Activated B cell treated with CpG ODN at 0.5 μM for 24 hours (primary cell): Measurements from ENCODE around the gene GRIA4. TPM values are rescaled to one million over a fixed set of nuclear protein-coding genes. Genes with fewer than 3 reads are reported as not detected.

Experiments
- ATAC-seq: fragments of 200-7000 bp; cut with Tn5 transposase; one replicate; pipeline ENCODE4 v1.10.0; 2021; ENCODE audit warnings: low read depth, mild to moderate bottlenecking, moderate library complexity
- CTCF ChIA-PET: fragments of 350-600 bp; sonication (Branson Sonifier 250); formaldehyde crosslinking; loops from one replicate; lab custom pipeline; 2021; ENCODE audit warnings: antibody characterized with exemption; lab: Charles Lee
- POLR2A ChIA-PET: fragments of 350-600 bp; sonication (Branson Sonifier 250); formaldehyde crosslinking; loops from one replicate; lab custom pipeline; 2021; ENCODE audit warnings: antibody characterized with exemption; lab: Charles Lee
- DNase-seq: peaks from one replicate; pipeline ENCODE4 v3.0.0; 2022
- H3K27ac Mint-ChIP-seq: one replicate; pipeline ENCODE4 v1.8.0; 2020; ENCODE audit warnings: mixed read lengths
- H3K27me3 Mint-ChIP-seq: one replicate; pipeline ENCODE4 v1.8.0; 2021; ENCODE audit warnings: mixed read lengths
- H3K36me3 Mint-ChIP-seq: one replicate; pipeline ENCODE4 v1.8.0; 2021; ENCODE audit warnings: low read depth, mixed read lengths
- H3K4me1 Mint-ChIP-seq: one replicate; pipeline ENCODE4 v1.8.0; 2021; ENCODE audit warnings: mixed read lengths
- H3K4me3 Mint-ChIP-seq: one replicate; pipeline ENCODE4 v1.8.0; 2020; ENCODE audit warnings: mild to moderate bottlenecking, mixed read lengths
- H3K9me3 Mint-ChIP-seq: one replicate; pipeline ENCODE4 v1.8.0; 2020; ENCODE audit warnings: mixed read lengths
- intact Hi-C: fragments of 100-400 bp; cut with micrococcal nuclease; formaldehyde crosslinking; loops from one replicate; pipeline ENCODE4 v1.15.1; 2024
- total RNA-seq: library from RNA; stranded (reverse); gene quantifications from 2 replicates; pipeline ENCODE4 v1.2.3, GENCODE V29; 2022
- TF ChIP-seq, protein P1 (sequence below): fragments of 200-600 bp; IDR thresholded peaks from one replicate; pipeline ENCODE4 v1.8.0; 2022; ENCODE audit warnings: antibody characterized with exemption, mild to moderate bottlenecking

Gene GRIA4
- total RNA-seq, 1 donor from 2014 or later, result not detected

- Mint-ChIP-seq H3K4me3 (no peak overlapping the region), H3K4me1 (no peaks in the 10 kb centered on the region), H3K27ac (no peak overlapping the region), H3K27me3 (peaks cover 4% of the 10 kb centered on the region), H3K36me3 (no peaks in the 10 kb centered on the region), H3K9me3 (peaks cover 1% of the 10 kb centered on the region)
- POLR2A ChIA-PET, result no interaction called here
- TF ChIP-seq, protein P1, sequence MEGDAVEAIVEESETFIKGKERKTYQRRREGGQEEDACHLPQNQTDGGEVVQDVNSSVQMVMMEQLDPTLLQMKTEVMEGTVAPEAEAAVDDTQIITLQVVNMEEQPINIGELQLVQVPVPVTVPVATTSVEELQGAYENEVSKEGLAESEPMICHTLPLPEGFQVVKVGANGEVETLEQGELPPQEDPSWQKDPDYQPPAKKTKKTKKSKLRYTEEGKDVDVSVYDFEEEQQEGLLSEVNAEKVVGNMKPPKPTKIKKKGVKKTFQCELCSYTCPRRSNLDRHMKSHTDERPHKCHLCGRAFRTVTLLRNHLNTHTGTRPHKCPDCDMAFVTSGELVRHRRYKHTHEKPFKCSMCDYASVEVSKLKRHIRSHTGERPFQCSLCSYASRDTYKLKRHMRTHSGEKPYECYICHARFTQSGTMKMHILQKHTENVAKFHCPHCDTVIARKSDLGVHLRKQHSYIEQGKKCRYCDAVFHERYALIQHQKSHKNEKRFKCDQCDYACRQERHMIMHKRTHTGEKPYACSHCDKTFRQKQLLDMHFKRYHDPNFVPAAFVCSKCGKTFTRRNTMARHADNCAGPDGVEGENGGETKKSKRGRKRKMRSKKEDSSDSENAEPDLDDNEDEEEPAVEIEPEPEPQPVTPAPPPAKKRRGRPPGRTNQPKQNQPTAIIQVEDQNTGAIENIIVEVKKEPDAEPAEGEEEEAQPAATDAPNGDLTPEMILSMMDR, result no peak
- ATAC-seq (no peak), DNase-seq (no peak)
- intact Hi-C loops, result no loop called here
- CTCF ChIA-PET, result no interaction called here
Measured at GRCh38 chr11:105900515-105901035, 290.7 kb downstream of the GRIA4 start.

DNA sequence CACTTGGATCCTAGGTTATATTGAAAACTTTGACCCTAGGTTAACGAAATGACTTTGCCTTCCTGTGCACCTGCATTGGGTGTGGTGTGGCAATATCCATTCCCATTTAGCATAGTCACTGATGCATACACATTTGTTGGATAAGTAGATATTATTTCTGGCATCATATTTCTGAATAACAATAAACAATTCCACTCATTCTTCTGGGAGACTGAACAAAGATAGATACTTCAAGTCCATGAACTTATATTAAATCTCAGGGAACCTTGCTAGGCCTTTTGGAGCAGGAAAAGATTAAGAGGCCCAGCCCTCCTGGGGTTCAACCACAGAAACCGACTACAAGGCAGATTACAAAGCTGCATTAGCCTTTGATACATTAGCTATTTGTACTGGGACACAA, 293.2 kb downstream of the GRIA4 start:
- no peaks in the 10 kb centered on the region for H3K9me3 Mint-ChIP-seq
- intact Hi-C loops, result no loop called here
- H3K4me1 Mint-ChIP-seq, result no peaks in the 10 kb centered on the region
- POLR2A ChIA-PET, result no interaction called here
- H3K27me3 Mint-ChIP-seq, result peaks cover 4% of the 10 kb centered on the region
- ATAC-seq (no peak), DNase-seq (no peak)
- no peak overlapping the region for H3K4me3 Mint-ChIP-seq
- TF ChIP-seq, protein P1, result no peak
- CTCF ChIA-PET, result no interaction called here
- no peak overlapping the region for H3K27ac Mint-ChIP-seq
- H3K36me3 Mint-ChIP-seq, result no peaks in the 10 kb centered on the region

DNA sequence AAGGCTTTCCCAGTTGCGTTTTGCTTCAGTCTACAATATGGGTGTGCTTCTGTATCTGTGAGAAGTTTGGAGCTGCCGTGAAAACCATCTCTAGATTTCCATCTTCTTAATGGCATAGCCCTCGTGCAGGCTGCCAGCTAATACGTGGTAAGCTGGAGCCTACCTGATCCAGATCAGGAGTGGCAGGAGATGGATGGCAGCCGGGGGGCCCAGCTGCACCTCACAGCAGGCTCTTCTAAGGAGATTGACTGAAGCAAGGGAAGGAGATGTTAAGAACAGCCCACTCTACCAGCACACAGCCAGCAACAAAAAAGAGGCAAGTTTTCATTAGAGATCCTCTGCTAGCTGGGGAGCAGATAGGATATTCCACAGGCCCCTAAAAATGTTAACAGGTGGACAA, 296.6 kb downstream of the GRIA4 start:
- intact Hi-C loops, result no loop called here
- Mint-ChIP-seq H3K4me3 (no peak overlapping the region), H3K36me3 (no peaks in the 10 kb centered on the region), H3K4me1 (no peaks in the 10 kb centered on the region), H3K27me3 (peaks cover 4% of the 10 kb centered on the region), H3K27ac (no peak overlapping the region), H3K9me3 (no peaks in the 10 kb centered on the region)
- TF ChIP-seq, protein P1, result no peak
- no peak for ATAC-seq
- ChIA-PET POLR2A (no interaction called here), CTCF (no interaction called here)
- DNase-seq, result no peak

- ChIA-PET CTCF (no interaction called here), POLR2A (no interaction called here)
- Mint-ChIP-seq H3K9me3 (no peaks in the 10 kb centered on the region), H3K4me1 (no peaks in the 10 kb centered on the region), H3K36me3 (no peaks in the 10 kb centered on the region), H3K27ac (no peak overlapping the region), H3K4me3 (no peak overlapping the region), H3K27me3 (peaks cover 4% of the 10 kb centered on the region)
- ATAC-seq (no peak), DNase-seq (no peak)
- TF ChIP-seq, protein P1, result no peak
- intact Hi-C loops, result no loop called here
Measured at GRCh38 chr11:105907319-105907718, 297.4 kb downstream of the GRIA4 start.

- intact Hi-C loops, result no loop called here
- TF ChIP-seq, protein P1, result no peak
- Mint-ChIP-seq H3K36me3 (no peaks in the 10 kb centered on the region), H3K27me3 (no peaks in the 10 kb centered on the region), H3K4me3 (no peak overlapping the region), H3K27ac (no peak overlapping the region), H3K4me1 (no peaks in the 10 kb centered on the region), H3K9me3 (no peaks in the 10 kb centered on the region)
- ChIA-PET POLR2A (no interaction called here), CTCF (no interaction called here)
- no peak for ATAC-seq
- no peak for DNase-seq
Measured at GRCh38 chr11:105910095-105910715, 300.3 kb downstream of the GRIA4 start.
